Body of pancreas (tissue), 4 donors: ENCODE data around the gene APOL1.

Experiments used
- POLR2A ChIP-seq, 3 donors: fragments of 450-650 bp; IDR thresholded peaks; one replicate each; pipeline ENCODE4 v1.6.1; 2016; ENCODE audit warnings: antibody characterized with exemption in 3 of 3, mild to moderate bottlenecking in 2 of 3
- TF ChIP-seq, protein P1 (sequence below), 7 experiments: fragments of 450-650 bp in 4 of 7; fragments of 200-600 bp in 3 of 7; sonication (generic) in 3 of 7; IDR thresholded peaks; one replicate each; pipeline ENCODE4 v1.5.1; 2016 to 2019; ENCODE audit warnings: antibody characterized with exemption in 7 of 7

DNA sequence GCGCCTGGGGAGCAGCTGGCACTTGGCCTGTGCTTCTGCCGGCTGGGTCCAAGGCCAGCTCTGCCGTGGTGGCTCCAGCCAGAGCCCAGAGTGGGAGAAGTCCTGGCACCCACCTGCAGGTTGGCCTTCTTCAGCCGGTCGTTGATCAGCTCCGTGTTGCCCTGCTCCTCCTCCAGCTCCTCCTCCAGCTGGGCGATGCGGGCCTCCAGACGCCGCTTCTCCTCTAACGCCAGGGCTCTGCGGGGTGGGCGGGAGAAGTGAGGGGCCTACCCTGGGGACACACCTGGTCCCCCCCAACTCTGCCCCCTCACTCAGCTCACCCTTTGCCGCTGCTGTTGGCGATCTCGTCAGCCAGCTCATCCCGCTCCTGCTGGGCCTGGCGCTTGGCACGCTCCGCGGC, 32.6 kb downstream of the APOL1 start:
- TF ChIP-seq, protein P1, sequence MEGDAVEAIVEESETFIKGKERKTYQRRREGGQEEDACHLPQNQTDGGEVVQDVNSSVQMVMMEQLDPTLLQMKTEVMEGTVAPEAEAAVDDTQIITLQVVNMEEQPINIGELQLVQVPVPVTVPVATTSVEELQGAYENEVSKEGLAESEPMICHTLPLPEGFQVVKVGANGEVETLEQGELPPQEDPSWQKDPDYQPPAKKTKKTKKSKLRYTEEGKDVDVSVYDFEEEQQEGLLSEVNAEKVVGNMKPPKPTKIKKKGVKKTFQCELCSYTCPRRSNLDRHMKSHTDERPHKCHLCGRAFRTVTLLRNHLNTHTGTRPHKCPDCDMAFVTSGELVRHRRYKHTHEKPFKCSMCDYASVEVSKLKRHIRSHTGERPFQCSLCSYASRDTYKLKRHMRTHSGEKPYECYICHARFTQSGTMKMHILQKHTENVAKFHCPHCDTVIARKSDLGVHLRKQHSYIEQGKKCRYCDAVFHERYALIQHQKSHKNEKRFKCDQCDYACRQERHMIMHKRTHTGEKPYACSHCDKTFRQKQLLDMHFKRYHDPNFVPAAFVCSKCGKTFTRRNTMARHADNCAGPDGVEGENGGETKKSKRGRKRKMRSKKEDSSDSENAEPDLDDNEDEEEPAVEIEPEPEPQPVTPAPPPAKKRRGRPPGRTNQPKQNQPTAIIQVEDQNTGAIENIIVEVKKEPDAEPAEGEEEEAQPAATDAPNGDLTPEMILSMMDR (IDR thresholded peaks at IDR 0.05) = no peak
- no peak for TF ChIP-seq POLR2A (IDR thresholded peaks at IDR 0.05)
